HEK293 (cell line): ENCODE data around the gene MRPL55.
A peak's percentile ranks its signal among the peaks of the same experiment; 100 is the strongest.

Experiments used
- GLIS1 ChIP-seq: fragments of 450-650 bp; formaldehyde crosslinking; IDR thresholded peaks from 2 replicates; pipeline ENCODE4 v1.5.1; 2016; ENCODE audit warnings: missing biosample characterization, missing genetic modification characterization
- MEIS1 ChIP-seq: sonication (generic); formaldehyde crosslinking; IDR thresholded peaks from 2 replicates; pipeline ENCODE4 v1.8.1; 2022; ENCODE audit warnings: missing genetic modification reagents, mild to moderate bottlenecking, borderline replicate concordance
- OVOL3 ChIP-seq: fragments of 450-650 bp; formaldehyde crosslinking; IDR thresholded peaks from 2 replicates; pipeline ENCODE4 v1.5.1; 2016; ENCODE audit warnings: missing biosample characterization, missing genetic modification characterization
- REPIN1 ChIP-seq: fragments of 450-650 bp; formaldehyde crosslinking; IDR thresholded peaks from 2 replicates; pipeline ENCODE4 v1.5.1; 2017; ENCODE audit warnings: missing biosample characterization, missing genetic modification characterization, low read depth
- REST ChIP-seq: fragments of 450-650 bp; formaldehyde crosslinking; IDR thresholded peaks from 2 replicates; pipeline ENCODE4 v1.5.1; 2016; ENCODE audit warnings: missing biosample characterization, missing genetic modification characterization
- ZBTB11 ChIP-seq: fragments of 450-650 bp; formaldehyde crosslinking; conservative IDR thresholded peaks from 2 replicates; pipeline ENCODE4 v1.5.1; 2016; ENCODE audit warnings: low read depth, missing biosample characterization, missing genetic modification characterization
- ZNF211 ChIP-seq: fragments of 450-650 bp; formaldehyde crosslinking; IDR thresholded peaks from 2 replicates; pipeline ENCODE4 v1.5.1; 2016; ENCODE audit warnings: low read depth, missing biosample characterization, missing genetic modification characterization
- ZNF366 ChIP-seq: fragments of 450-650 bp; formaldehyde crosslinking; conservative IDR thresholded peaks from 2 replicates; pipeline ENCODE4 v1.5.1; 2016; ENCODE audit warnings: missing biosample characterization, missing genetic modification characterization
- ZNF416 ChIP-seq: fragments of 450-650 bp; formaldehyde crosslinking; IDR thresholded peaks from 2 replicates; pipeline ENCODE4 v1.5.1; 2016; ENCODE audit warnings: missing biosample characterization, missing genetic modification characterization
- ZNF423 ChIP-seq: fragments of 450-650 bp; formaldehyde crosslinking; IDR thresholded peaks from 2 replicates; pipeline ENCODE4 v1.5.1; 2016; ENCODE audit warnings: missing biosample characterization, missing genetic modification characterization
- ZNF449 ChIP-seq: fragments of 450-650 bp; formaldehyde crosslinking; IDR thresholded peaks from 2 replicates; pipeline ENCODE4 v1.5.1; 2017; ENCODE audit warnings: missing biosample characterization, mild to moderate bottlenecking, missing genetic modification characterization, moderate library complexity
- ZNF501 ChIP-seq: fragments of 450-650 bp; formaldehyde crosslinking; IDR thresholded peaks from 2 replicates; pipeline ENCODE4 v1.5.1; 2016; ENCODE audit warnings: missing biosample characterization, missing genetic modification characterization
- ZNF521 ChIP-seq: fragments of 450-650 bp; formaldehyde crosslinking; IDR thresholded peaks from 2 replicates; pipeline ENCODE4 v1.5.1; 2017; ENCODE audit warnings: missing biosample characterization, mild to moderate bottlenecking, missing genetic modification characterization
- ZNF530 ChIP-seq: fragments of 450-650 bp; formaldehyde crosslinking; IDR thresholded peaks from 2 replicates; pipeline ENCODE4 v1.5.1; 2016; ENCODE audit warnings: low read depth, missing biosample characterization, missing genetic modification characterization
- ZNF629 ChIP-seq: fragments of 450-650 bp; formaldehyde crosslinking; IDR thresholded peaks from 2 replicates; pipeline ENCODE4 v1.5.1; 2017; ENCODE audit warnings: missing biosample characterization, missing genetic modification characterization
- ZNF76 ChIP-seq: fragments of 450-650 bp; formaldehyde crosslinking; IDR thresholded peaks from 2 replicates; pipeline ENCODE4; 2016; ENCODE audit warnings: low read depth, missing biosample characterization, missing genetic modification characterization, borderline replicate concordance
- ZNF785 ChIP-seq: fragments of 450-650 bp; formaldehyde crosslinking; IDR thresholded peaks from 2 replicates; pipeline ENCODE4 v1.5.1; 2016; ENCODE audit warnings: missing biosample characterization, missing genetic modification characterization
- ZNF792 ChIP-seq: fragments of 450-650 bp; formaldehyde crosslinking; IDR thresholded peaks from 2 replicates; pipeline ENCODE4 v1.5.1; 2016; ENCODE audit warnings: missing biosample characterization, missing genetic modification characterization
- ZNF843 ChIP-seq: fragments of 450-650 bp; formaldehyde crosslinking; IDR thresholded peaks from 2 replicates; pipeline ENCODE4 v1.5.1; 2016; ENCODE audit warnings: missing biosample characterization, missing genetic modification characterization
- ZSCAN18 ChIP-seq: fragments of 450-650 bp; formaldehyde crosslinking; IDR thresholded peaks from 2 replicates; pipeline ENCODE4 v1.5.1; 2016; ENCODE audit warnings: missing biosample characterization, missing genetic modification characterization
- ZSCAN30 ChIP-seq: fragments of 450-650 bp; IDR thresholded peaks from 2 replicates; pipeline ENCODE4 v1.5.1; 2018; ENCODE audit warnings: missing biosample characterization, mild to moderate bottlenecking, missing genetic modification characterization, moderate library complexity
- TF ChIP-seq, protein P1 (sequence below): fragments of 450-650 bp; formaldehyde crosslinking; IDR thresholded peaks from 2 replicates; pipeline ENCODE4 v1.5.1; 2016; ENCODE audit warnings: missing biosample characterization, missing genetic modification characterization, borderline replicate concordance
- TF ChIP-seq, protein P2 (sequence below): fragments of 450-650 bp; formaldehyde crosslinking; optimal IDR thresholded peaks from 2 replicates; pipeline ENCODE3; 2016; ENCODE audit warnings: missing biosample characterization, mild to moderate bottlenecking, missing genetic modification characterization

Gene MRPL55

GRCh38 chr1:228139931-228140723, 31.0 kb upstream of the MRPL55 start, which contains the start of gene GUK1 (continued):
- TF ChIP-seq, protein P1, sequence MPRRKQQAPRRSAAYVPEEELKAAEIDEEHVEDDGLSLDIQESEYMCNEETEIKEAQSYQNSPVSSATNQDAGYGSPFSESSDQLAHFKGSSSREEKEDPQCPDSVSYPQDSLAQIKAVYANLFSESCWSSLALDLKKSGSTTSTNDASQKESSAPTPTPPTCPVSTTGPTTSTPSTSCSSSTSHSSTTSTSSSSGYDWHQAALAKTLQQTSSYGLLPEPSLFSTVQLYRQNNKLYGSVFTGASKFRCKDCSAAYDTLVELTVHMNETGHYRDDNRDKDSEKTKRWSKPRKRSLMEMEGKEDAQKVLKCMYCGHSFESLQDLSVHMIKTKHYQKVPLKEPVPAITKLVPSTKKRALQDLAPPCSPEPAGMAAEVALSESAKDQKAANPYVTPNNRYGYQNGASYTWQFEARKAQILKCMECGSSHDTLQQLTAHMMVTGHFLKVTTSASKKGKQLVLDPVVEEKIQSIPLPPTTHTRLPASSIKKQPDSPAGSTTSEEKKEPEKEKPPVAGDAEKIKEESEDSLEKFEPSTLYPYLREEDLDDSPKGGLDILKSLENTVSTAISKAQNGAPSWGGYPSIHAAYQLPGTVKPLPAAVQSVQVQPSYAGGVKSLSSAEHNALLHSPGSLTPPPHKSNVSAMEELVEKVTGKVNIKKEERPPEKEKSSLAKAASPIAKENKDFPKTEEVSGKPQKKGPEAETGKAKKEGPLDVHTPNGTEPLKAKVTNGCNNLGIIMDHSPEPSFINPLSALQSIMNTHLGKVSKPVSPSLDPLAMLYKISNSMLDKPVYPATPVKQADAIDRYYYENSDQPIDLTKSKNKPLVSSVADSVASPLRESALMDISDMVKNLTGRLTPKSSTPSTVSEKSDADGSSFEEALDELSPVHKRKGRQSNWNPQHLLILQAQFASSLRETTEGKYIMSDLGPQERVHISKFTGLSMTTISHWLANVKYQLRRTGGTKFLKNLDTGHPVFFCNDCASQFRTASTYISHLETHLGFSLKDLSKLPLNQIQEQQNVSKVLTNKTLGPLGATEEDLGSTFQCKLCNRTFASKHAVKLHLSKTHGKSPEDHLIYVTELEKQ (tag by site-specific recombination): peak; percentile 81
- TF ChIP-seq REPIN1 (peak; percentile 90; the same call in 1 of the 2 replicates), ZSCAN18 (tag by site-specific recombination) (peak; percentile 49; the same call in 1 of the 2 replicates), ZNF843 (tag by site-specific recombination) (peak; percentile 67), ZNF785 (tag by site-specific recombination) (peak; percentile 83), ZBTB11 (peak; percentile 93), MEIS1 (CRISPR knock-in tag) (no peak), ZNF501 (tag by site-specific recombination) (peak; percentile 74; the same call in 1 of the 2 replicates), ZNF211 (tag by site-specific recombination) (no peak), GLIS1 (peak; percentile 92), ZNF521 (tag by site-specific recombination) (no peak), ZNF423 (tag by site-specific recombination) (peak; percentile 78; the same call in 1 of the 2 replicates), ZNF416 (tag by site-specific recombination) (no peak), ZNF366 (tag by site-specific recombination) (0 out of 2 replicates have a peak, but pooled peaks have one; percentile 34), ZSCAN30 (tag by site-specific recombination) (peak; percentile 98), ZNF792 (tag by site-specific recombination) (peak; percentile 86), OVOL3 (tag by site-specific recombination) (0 out of 2 replicates have a peak, but pooled peaks have one; percentile 39), REST (tag by site-specific recombination) (peak; percentile 52; the same call in 1 of the 2 replicates), ZNF629 (tag by site-specific recombination) (peak; percentile 100), ZNF449 (tag by site-specific recombination) (peak; percentile 86), ZNF76 (peak; percentile 75; the same call in 1 of the 2 replicates), ZNF530 (tag by site-specific recombination) (no peak)
- TF ChIP-seq, protein P2, sequence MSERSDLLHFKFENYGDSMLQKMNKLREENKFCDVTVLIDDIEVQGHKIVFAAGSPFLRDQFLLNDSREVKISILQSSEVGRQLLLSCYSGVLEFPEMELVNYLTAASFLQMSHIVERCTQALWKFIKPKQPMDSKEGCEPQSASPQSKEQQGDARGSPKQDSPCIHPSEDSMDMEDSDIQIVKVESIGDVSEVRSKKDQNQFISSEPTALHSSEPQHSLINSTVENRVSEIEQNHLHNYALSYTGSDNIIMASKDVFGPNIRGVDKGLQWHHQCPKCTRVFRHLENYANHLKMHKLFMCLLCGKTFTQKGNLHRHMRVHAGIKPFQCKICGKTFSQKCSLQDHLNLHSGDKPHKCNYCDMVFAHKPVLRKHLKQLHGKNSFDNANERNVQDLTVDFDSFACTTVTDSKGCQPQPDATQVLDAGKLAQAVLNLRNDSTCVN: peak; percentile 97
